ENCODE data around the gene GYS2.
"Not testable (repeated sequence)": the region's sequence is repeated elsewhere in the genome, so short reads cannot be mapped to it uniquely, and the experiment has no call there.

Gene GYS2

GRCh38 chr12:21585485-21585884 is 19.2 kb downstream of the GYS2 start:
- TF ChIP-seq, protein P1, sequence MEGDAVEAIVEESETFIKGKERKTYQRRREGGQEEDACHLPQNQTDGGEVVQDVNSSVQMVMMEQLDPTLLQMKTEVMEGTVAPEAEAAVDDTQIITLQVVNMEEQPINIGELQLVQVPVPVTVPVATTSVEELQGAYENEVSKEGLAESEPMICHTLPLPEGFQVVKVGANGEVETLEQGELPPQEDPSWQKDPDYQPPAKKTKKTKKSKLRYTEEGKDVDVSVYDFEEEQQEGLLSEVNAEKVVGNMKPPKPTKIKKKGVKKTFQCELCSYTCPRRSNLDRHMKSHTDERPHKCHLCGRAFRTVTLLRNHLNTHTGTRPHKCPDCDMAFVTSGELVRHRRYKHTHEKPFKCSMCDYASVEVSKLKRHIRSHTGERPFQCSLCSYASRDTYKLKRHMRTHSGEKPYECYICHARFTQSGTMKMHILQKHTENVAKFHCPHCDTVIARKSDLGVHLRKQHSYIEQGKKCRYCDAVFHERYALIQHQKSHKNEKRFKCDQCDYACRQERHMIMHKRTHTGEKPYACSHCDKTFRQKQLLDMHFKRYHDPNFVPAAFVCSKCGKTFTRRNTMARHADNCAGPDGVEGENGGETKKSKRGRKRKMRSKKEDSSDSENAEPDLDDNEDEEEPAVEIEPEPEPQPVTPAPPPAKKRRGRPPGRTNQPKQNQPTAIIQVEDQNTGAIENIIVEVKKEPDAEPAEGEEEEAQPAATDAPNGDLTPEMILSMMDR (IDR thresholded peaks at IDR 0.05; ENCODE audit: low read length, missing control alignments) = no peak
- DNase-seq (ENCODE audit: low read depth) = no peak
- no peak overlapping the region for H3K4me3 ChIP-seq (replicated peaks; ENCODE audit: low read depth, low read length)

DNA sequence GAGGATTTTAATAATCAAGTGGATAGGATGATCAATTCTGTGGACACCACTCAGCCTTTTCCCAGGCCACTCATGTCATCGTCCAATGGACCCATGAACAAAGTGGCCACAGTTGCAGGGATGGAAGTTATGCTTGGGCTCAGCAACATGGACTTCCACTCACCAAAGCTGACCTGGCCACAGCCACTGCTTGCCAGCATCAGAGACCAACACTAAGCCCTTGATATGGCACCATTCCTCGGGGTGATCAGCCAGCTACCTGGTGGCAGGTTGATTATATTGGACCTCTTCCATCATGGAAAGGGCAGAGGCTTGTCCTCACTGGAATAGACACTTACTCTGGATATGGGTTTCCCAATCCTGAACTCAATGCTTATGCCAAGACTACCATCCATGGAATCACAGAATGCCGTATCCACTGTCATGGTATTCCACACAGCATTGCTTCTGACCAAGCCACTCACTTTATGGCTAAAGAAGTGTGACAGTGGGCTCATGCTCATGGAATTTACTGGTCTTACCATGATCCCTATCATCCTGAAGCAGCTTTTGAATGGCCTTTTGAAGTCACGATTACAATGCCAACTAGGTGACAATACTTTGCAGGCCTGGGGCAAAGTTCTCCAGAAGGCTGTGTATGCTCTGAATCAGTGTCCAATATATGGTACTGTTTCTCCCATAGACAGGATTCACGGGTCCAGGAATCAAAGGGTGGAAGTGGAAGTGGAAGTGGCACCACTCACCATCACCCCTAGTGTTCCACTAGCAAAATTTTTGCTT is 20.1 kb downstream of the GYS2 start:
- not testable (repeated sequence) for DNase-seq (ENCODE audit: low read depth)

GRCh38 chr12:21583587-21583986 is 21.1 kb downstream of the GYS2 start:
- TF ChIP-seq, protein P1 (IDR thresholded peaks at IDR 0.05; ENCODE audit: low read length, missing control alignments) = no peak
- DNase-seq (ENCODE audit: low read depth) = no peak
- no peak overlapping the region for H3K4me3 ChIP-seq (replicated peaks; ENCODE audit: low read depth, low read length)

More for the DNA sequence above, 20.1 kb downstream of the GYS2 start:
- not testable (repeated sequence) for H3K4me3 ChIP-seq (replicated peaks; ENCODE audit: low read depth, low read length)

- no peak for DNase-seq (ENCODE audit: low read depth)
- H3K4me3 ChIP-seq (replicated peaks; ENCODE audit: low read depth, low read length) = no peak overlapping the region
- TF ChIP-seq, protein P1 (IDR thresholded peaks at IDR 0.05; ENCODE audit: low read length, missing control alignments) = no peak
Observed at GRCh38 chr12:21580748-21581516, 23.7 kb downstream of the GYS2 start.

- TF ChIP-seq, protein P1 (IDR thresholded peaks at IDR 0.05; ENCODE audit: low read length, missing control alignments) = no peak
- DNase-seq (ENCODE audit: low read depth) = no peak
- H3K4me3 ChIP-seq (replicated peaks; ENCODE audit: low read depth, low read length) = no peak overlapping the region
Observed at GRCh38 chr12:21577516-21577915, 27.1 kb downstream of the GYS2 start.

GRCh38 chr12:21576431-21576830 is 28.2 kb downstream of the GYS2 start:
- H3K4me3 ChIP-seq (replicated peaks; ENCODE audit: low read depth, low read length) = no peak overlapping the region
- TF ChIP-seq, protein P1 (IDR thresholded peaks at IDR 0.05; ENCODE audit: low read length, missing control alignments) = no peak
- no peak for DNase-seq (ENCODE audit: low read depth)

- no peak overlapping the region for H3K4me3 ChIP-seq (replicated peaks; ENCODE audit: low read depth, low read length)
- DNase-seq (ENCODE audit: low read depth) = no peak
- TF ChIP-seq, protein P1 (IDR thresholded peaks at IDR 0.05; ENCODE audit: low read length, missing control alignments) = no peak
Observed at GRCh38 chr12:21573733-21574358, 30.8 kb downstream of the GYS2 start.
